ENCODE measurements around the gene PRKCE.

Gene PRKCE

DNA sequence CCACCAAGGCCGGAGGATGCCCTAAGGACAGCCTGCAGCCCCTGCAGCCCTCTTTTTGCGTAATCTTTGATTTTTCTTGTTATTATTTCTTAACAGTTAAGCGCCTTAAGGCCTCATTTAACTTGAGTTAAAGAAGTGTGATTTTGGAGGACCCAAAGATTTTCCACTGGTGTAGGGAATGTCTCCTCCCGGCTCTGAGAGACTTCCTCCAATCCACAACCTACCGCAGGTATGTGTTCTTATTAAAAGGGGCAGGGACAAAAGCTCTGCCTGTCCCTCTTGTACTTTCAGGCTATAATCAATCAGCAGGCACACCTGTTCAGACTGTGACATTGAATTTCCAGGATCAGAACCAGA lies 285.1 kb downstream of the PRKCE start:
- Histone ChIP-seq H3K9me3 (ENCODE audit: control insufficient read depth, low read length) (no peaks in the 10 kb centered on the region), H3K4me1 (ENCODE audit: control insufficient read depth, insufficient read depth, low read length) (peaks cover 16% of the 10 kb centered on the region), H3K4me3 (ENCODE audit: low read length) (no peak overlapping the region), H3K36me3 (ENCODE audit: control insufficient read depth, insufficient read depth, low read length) (no peaks in the 10 kb centered on the region), H3K27me3 (ENCODE audit: control insufficient read depth, insufficient read depth, low read length) (no peaks in the 10 kb centered on the region), H3K9ac (ENCODE audit: low read length) (no peak overlapping the region)

- no peaks in the 10 kb centered on the region for H3K27me3 ChIP-seq (ENCODE audit: control insufficient read depth, insufficient read depth, low read length)
- H3K4me3 ChIP-seq (ENCODE audit: low read length), result no peak overlapping the region
- peaks cover 16% of the 10 kb centered on the region for H3K4me1 ChIP-seq (ENCODE audit: control insufficient read depth, insufficient read depth, low read length)
- no peak overlapping the region for H3K9ac ChIP-seq (ENCODE audit: low read length)
- no peaks in the 10 kb centered on the region for H3K36me3 ChIP-seq (ENCODE audit: control insufficient read depth, insufficient read depth, low read length)
- H3K9me3 ChIP-seq (ENCODE audit: control insufficient read depth, low read length), result no peaks in the 10 kb centered on the region
These were observed 286.5 kb downstream of the PRKCE start for GRCh38 chr2:45937990-45938389.

DNA sequence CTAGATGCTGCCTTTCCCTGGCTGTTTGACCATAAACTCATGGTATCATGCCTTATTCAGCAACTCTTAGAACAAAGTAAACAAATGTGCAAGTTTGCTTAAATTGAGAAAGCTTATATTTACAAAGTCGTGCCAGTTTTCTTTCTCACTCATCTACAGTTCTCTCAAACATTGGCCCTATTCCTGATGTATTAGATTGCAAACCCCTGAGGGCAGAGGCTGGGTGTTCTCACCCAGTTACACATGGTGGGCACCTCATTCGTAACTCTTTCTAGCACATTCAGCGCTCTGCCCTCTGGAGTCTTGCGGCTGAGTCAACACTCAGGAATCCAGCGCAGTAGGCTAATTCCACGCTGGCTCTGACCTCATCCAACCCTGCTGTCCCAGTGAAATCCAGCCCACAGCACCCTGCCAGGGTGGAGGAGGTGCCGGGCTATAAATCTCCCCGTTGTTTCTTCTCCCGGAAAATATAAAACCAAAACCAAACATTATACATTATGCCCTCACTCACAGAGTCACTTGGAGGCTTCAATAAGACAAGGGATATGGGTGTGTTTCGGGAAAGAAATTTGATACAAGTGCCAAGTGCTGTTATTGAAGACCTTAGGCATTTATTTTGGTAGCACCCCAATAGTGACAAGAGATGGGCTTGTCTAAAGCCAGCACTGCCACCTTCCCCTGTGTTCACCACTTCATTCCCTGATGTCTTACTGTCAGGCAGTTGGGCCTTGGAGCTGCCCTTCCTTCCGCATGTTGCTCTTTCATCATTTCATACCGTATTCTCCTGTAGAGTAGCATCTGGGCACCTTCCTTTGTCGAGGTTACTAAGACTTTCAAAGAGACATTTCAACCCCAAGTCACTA lies 287.4 kb downstream of the PRKCE start:
- Histone ChIP-seq H3K9ac (ENCODE audit: low read length) (no peak overlapping the region), H3K4me1 (ENCODE audit: control insufficient read depth, insufficient read depth, low read length) (peaks cover 16% of the 10 kb centered on the region), H3K4me3 (ENCODE audit: low read length) (no peak overlapping the region), H3K36me3 (ENCODE audit: control insufficient read depth, insufficient read depth, low read length) (no peaks in the 10 kb centered on the region), H3K9me3 (ENCODE audit: control insufficient read depth, low read length) (no peaks in the 10 kb centered on the region), H3K27me3 (ENCODE audit: control insufficient read depth, insufficient read depth, low read length) (no peaks in the 10 kb centered on the region)

- H3K9ac ChIP-seq (ENCODE audit: low read length), result no peak overlapping the region
- H3K9me3 ChIP-seq (ENCODE audit: control insufficient read depth, low read length), result no peaks in the 10 kb centered on the region
- no peaks in the 10 kb centered on the region for H3K27me3 ChIP-seq (ENCODE audit: control insufficient read depth, insufficient read depth, low read length)
- H3K4me3 ChIP-seq (ENCODE audit: low read length), result no peak overlapping the region
- H3K36me3 ChIP-seq (ENCODE audit: control insufficient read depth, insufficient read depth, low read length), result no peaks in the 10 kb centered on the region
- H3K4me1 ChIP-seq (ENCODE audit: control insufficient read depth, insufficient read depth, low read length), result peaks cover 33% of the 10 kb centered on the region
These were observed 290.2 kb downstream of the PRKCE start for GRCh38 chr2:45941531-45942236.

DNA sequence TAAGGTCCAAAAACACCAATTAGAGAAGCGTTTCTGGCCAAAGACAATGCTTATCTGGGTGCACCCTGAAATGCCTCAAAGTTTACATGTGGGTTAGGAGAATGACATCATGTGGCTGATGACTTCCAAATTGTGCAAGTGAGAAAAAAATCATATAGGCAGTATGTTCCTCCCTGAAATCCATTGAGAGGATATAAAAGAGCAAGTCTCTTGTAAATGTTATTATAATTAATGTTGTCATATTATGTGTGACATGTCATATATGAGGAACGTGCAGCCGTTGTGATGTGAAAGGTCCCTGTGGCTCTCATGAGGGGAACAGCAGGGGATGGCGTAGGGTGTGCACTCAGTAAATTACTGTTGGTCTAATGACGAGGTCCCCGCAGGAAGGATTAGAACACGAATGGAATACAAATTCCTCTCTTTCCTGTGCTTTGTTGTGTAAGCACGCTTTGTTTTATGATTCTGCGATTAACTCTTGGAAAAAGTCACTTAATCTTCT lies 290.8 kb downstream of the PRKCE start:
- H3K36me3 ChIP-seq (ENCODE audit: control insufficient read depth, insufficient read depth, low read length), result no peaks in the 10 kb centered on the region
- H3K27me3 ChIP-seq (ENCODE audit: control insufficient read depth, insufficient read depth, low read length), result no peaks in the 10 kb centered on the region
- H3K9me3 ChIP-seq (ENCODE audit: control insufficient read depth, low read length), result no peaks in the 10 kb centered on the region
- H3K9ac ChIP-seq (ENCODE audit: low read length), result no peak overlapping the region
- peaks cover 34% of the 10 kb centered on the region for H3K4me1 ChIP-seq (ENCODE audit: control insufficient read depth, insufficient read depth, low read length)
- no peak overlapping the region for H3K4me3 ChIP-seq (ENCODE audit: low read length)

DNA sequence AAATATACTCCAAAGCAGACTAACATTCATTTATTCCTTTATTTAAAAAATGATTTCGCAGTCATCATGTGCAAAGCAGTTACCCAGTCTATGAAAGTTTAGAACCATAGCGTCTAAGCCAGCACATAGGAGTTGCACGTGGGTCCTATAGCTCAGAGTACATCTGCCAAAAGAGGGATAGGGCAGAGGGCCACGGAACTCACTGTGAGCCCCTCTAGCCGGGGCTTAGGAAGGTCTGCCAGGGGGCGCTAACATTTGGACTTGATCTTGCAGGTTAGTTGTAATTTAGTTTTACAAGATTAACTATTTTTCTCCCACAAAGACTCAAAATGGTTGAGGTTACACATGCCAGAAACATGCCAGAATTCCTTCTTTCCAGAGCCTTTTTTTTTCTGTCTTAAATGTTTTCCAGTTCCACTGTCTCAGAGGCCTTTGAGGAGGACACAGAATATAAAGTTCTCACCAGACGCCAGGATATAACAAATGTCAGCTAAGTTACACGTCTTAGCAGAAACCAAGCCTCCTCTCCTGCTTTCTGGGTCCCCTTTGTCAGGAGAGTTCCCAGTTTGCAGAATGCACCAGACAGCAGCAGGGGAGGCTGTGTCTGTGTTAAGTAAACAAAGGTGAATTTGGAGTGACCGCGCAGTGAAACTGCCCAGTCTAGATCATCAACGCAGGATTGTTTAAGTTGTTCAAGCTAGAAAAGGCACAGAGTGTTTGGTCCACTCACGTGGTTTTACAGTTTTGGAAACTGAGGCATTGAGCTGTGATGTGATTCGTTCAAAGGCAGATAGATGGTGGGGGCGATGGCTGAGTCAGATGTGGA lies 292.0 kb downstream of the PRKCE start:
- no peak overlapping the region for H3K4me3 ChIP-seq (ENCODE audit: low read length)
- no peaks in the 10 kb centered on the region for H3K27me3 ChIP-seq (ENCODE audit: control insufficient read depth, insufficient read depth, low read length)
- H3K9me3 ChIP-seq (ENCODE audit: control insufficient read depth, low read length), result no peaks in the 10 kb centered on the region
- H3K36me3 ChIP-seq (ENCODE audit: control insufficient read depth, insufficient read depth, low read length), result no peaks in the 10 kb centered on the region
- peaks cover 33% of the 10 kb centered on the region for H3K4me1 ChIP-seq (ENCODE audit: control insufficient read depth, insufficient read depth, low read length)
- H3K9ac ChIP-seq (ENCODE audit: low read length), result no peak overlapping the region

DNA sequence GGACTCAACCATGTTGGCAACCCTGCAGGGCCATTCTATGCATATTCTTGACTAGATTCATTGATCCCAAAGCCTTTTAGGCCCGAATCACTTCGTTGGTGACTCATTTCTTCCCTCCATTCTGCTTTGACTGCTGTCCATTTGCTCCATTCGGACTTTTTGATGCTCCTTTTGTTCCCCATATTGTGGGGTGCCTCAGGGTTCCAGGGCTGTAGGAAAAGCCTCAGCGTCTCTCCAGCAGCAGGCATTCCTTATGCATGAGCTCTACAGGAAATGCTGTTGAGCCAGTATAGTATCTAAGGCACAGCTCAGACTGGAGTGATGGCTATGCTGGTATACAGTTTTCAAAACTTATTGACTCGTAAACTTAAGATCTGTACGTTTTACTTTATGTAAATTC lies 292.6 kb downstream of the PRKCE start:
- no peaks in the 10 kb centered on the region for H3K36me3 ChIP-seq (ENCODE audit: control insufficient read depth, insufficient read depth, low read length)
- H3K27me3 ChIP-seq (ENCODE audit: control insufficient read depth, insufficient read depth, low read length), result no peaks in the 10 kb centered on the region
- no peak overlapping the region for H3K9ac ChIP-seq (ENCODE audit: low read length)
- H3K4me3 ChIP-seq (ENCODE audit: low read length), result no peak overlapping the region
- H3K9me3 ChIP-seq (ENCODE audit: control insufficient read depth, low read length), result no peaks in the 10 kb centered on the region
- peaks cover 27% of the 10 kb centered on the region for H3K4me1 ChIP-seq (ENCODE audit: control insufficient read depth, insufficient read depth, low read length)

DNA sequence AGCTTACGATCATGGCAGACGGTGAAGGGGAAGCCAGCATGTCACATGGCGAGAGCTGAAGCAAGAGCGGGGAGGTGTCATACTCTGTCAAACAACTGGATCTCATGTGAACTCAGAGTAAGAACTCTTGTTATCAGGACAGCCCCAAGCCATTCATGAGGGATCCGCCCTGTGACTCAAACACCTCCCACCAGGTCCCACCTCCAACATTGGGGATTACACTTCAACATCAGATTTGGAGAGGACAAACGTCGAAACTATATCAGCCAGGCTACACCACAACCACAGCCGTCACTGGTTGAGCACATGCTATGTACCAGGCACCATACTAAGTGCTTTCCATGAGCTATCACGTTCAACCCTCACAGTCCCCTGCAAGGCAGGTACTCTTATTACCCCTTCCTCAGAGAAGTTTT lies 293.8 kb downstream of the PRKCE start:
- Histone ChIP-seq H3K4me3 (ENCODE audit: low read length) (no peak overlapping the region), H3K9me3 (ENCODE audit: control insufficient read depth, low read length) (no peaks in the 10 kb centered on the region), H3K27me3 (ENCODE audit: control insufficient read depth, insufficient read depth, low read length) (no peaks in the 10 kb centered on the region), H3K36me3 (ENCODE audit: control insufficient read depth, insufficient read depth, low read length) (no peaks in the 10 kb centered on the region), H3K4me1 (ENCODE audit: control insufficient read depth, insufficient read depth, low read length) (peaks cover 22% of the 10 kb centered on the region), H3K9ac (ENCODE audit: low read length) (no peak overlapping the region)

DNA sequence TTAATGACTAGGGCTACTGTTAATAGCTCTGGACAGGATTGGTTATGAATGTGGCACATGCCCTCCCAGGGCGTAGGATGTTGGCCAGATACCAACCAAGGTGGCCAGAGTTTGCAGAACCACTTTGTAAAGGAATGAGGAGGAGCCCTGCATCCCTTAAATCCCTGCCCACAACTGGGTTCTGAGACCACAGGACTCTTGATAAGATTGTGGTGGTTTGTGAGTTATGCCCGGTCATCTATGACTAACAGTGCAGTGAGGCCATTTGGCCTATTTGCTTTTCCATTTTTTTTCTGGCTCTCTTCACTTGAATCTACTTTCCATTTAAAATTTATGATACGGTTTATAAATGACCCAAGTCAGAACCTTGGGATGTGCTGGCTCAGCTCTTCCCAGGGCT lies 294.5 kb downstream of the PRKCE start:
- Histone ChIP-seq H3K9me3 (ENCODE audit: control insufficient read depth, low read length) (no peaks in the 10 kb centered on the region), H3K36me3 (ENCODE audit: control insufficient read depth, insufficient read depth, low read length) (no peaks in the 10 kb centered on the region), H3K27me3 (ENCODE audit: control insufficient read depth, insufficient read depth, low read length) (no peaks in the 10 kb centered on the region), H3K4me3 (ENCODE audit: low read length) (no peak overlapping the region), H3K9ac (ENCODE audit: low read length) (no peak overlapping the region), H3K4me1 (ENCODE audit: control insufficient read depth, insufficient read depth, low read length) (peaks cover 22% of the 10 kb centered on the region)

DNA sequence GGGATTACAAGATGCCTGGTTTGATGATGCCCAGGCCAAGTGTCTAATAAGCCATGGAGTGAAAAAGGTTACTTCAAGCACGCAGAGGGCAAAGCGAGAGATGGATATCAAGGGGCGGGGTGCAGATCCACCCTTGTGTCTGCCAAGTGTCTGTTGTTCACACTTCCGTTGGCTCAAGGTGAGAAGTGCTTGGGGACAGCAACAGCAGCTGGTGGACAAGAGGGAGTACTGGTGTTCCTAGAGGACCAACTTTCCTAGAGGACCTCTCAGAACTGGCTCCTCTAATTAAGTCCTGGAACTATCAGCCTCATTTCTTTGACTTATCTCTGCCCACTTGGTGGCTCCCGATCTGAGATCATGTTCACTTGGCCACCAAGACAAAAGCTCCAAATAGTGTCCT lies 299.1 kb downstream of the PRKCE start:
- Histone ChIP-seq H3K27me3 (ENCODE audit: control insufficient read depth, insufficient read depth, low read length) (no peaks in the 10 kb centered on the region), H3K9me3 (ENCODE audit: control insufficient read depth, low read length) (no peaks in the 10 kb centered on the region), H3K36me3 (ENCODE audit: control insufficient read depth, insufficient read depth, low read length) (no peaks in the 10 kb centered on the region), H3K9ac (ENCODE audit: low read length) (no peak overlapping the region), H3K4me3 (ENCODE audit: low read length) (no peak overlapping the region), H3K4me1 (ENCODE audit: control insufficient read depth, insufficient read depth, low read length) (peaks cover 17% of the 10 kb centered on the region)

- Histone ChIP-seq H3K4me3 (ENCODE audit: low read length) (no peak overlapping the region), H3K36me3 (ENCODE audit: control insufficient read depth, insufficient read depth, low read length) (no peaks in the 10 kb centered on the region)
These were observed 299.7 kb downstream of the PRKCE start for GRCh38 chr2:45951025-45951727.

More at GRCh38 chr2:45951025-45951727, 299.7 kb downstream of the PRKCE start:
- no peaks in the 10 kb centered on the region for H3K9me3 ChIP-seq (ENCODE audit: control insufficient read depth, low read length)
- H3K9ac ChIP-seq (ENCODE audit: low read length), result no peak overlapping the region
- no peaks in the 10 kb centered on the region for H3K27me3 ChIP-seq (ENCODE audit: control insufficient read depth, insufficient read depth, low read length)
- H3K4me1 ChIP-seq (ENCODE audit: control insufficient read depth, insufficient read depth, low read length), result peaks cover 11% of the 10 kb centered on the region
